HepG2 (cell line): ENCODE measurements around the gene KMT5C. TPM values are rescaled to one million over a fixed set of nuclear protein-coding genes. Genes with fewer than 3 reads are reported as not detected.

Source experiments
- AFF4 ChIP-seq: sonication (generic); formaldehyde crosslinking; IDR thresholded peaks from 2 replicates; pipeline ENCODE4 v1.4.0; 2020; ENCODE audit warnings: missing genetic modification reagents
- BHLHE40 ChIP-seq: IDR thresholded peaks from 2 replicates; pipeline ENCODE4 v1.6.1; 2011; ENCODE audit warnings: low read length, improper control_type of control experiment
- CAMTA2 ChIP-seq: sonication (generic); formaldehyde crosslinking; IDR thresholded peaks from 2 replicates; pipeline ENCODE4 v1.4.0; 2020; ENCODE audit warnings: mild to moderate bottlenecking, missing genetic modification reagents, borderline replicate concordance
- CC2D1A ChIP-seq: sonication (generic); formaldehyde crosslinking; IDR thresholded peaks from 2 replicates; pipeline ENCODE4 v1.8.1; 2023; ENCODE audit warnings: mild to moderate bottlenecking, missing genetic modification reagents
- CCAR2 ChIP-seq: fragments of 200-400 bp; formaldehyde crosslinking; optimal IDR thresholded peaks from 2 replicates; pipeline ENCODE3; 2018; ENCODE audit warnings: low read depth, mild to moderate bottlenecking, low read length, moderate library complexity
- CEBPG ChIP-seq: IDR thresholded peaks from 2 replicates; pipeline ENCODE4 v1.6.1; 2016
- FLYWCH1 ChIP-seq: sonication (generic); formaldehyde crosslinking; IDR thresholded peaks from 2 replicates; pipeline ENCODE4 v1.8.1; 2023; ENCODE audit warnings: mild to moderate bottlenecking, missing genetic modification reagents
- GMEB1 ChIP-seq: sonication (generic); formaldehyde crosslinking; IDR thresholded peaks from 2 replicates; pipeline ENCODE4 v1.5.1; 2020; ENCODE audit warnings: missing genetic modification reagents, mild to moderate bottlenecking, borderline replicate concordance
- HIVEP1 ChIP-seq: sonication (generic); formaldehyde crosslinking; IDR thresholded peaks from 2 replicates; pipeline ENCODE4 v1.4.0; 2020; ENCODE audit warnings: mild to moderate bottlenecking, missing genetic modification reagents
- HOXD1 ChIP-seq: sonication (generic); formaldehyde crosslinking; IDR thresholded peaks from 2 replicates; pipeline ENCODE4 v1.5.0; 2020; ENCODE audit warnings: missing genetic modification reagents
- NFKB2 ChIP-seq: sonication (generic); formaldehyde crosslinking; IDR thresholded peaks from 2 replicates; pipeline ENCODE4 v1.4.0; 2020; ENCODE audit warnings: missing genetic modification reagents, borderline replicate concordance
- SMAD3 ChIP-seq: sonication (generic); formaldehyde crosslinking; IDR thresholded peaks from 2 replicates; pipeline ENCODE4 v1.4.0; 2020; ENCODE audit warnings: missing genetic modification reagents
- SP1 ChIP-seq, 2 experiments: fragments of 450-650 bp in 1 of 2; sonication (generic) in 1 of 2; formaldehyde crosslinking in 1 of 2; IDR thresholded peaks; 2 replicates each; pipeline versions ENCODE4 v1.4.0 to v1.6.1; 2016 to 2020; ENCODE audit warnings: missing genetic modification reagents in 1 of 2
- THAP11 ChIP-seq: IDR thresholded peaks from 2 replicates; pipeline ENCODE4 v1.6.1; 2016; ENCODE audit warnings: missing biosample characterization, missing genetic modification reagents
- THYN1 ChIP-seq: sonication (generic); formaldehyde crosslinking; IDR thresholded peaks from 2 replicates; pipeline ENCODE4 v1.8.1; 2023; ENCODE audit warnings: low read depth, mild to moderate bottlenecking, moderate library complexity, missing genetic modification reagents, borderline replicate concordance
- ZFP91 ChIP-seq: sonication (generic); formaldehyde crosslinking; IDR thresholded peaks from 2 replicates; pipeline ENCODE4 v1.9.0; 2022; ENCODE audit warnings: missing genetic modification reagents, mild to moderate bottlenecking, borderline replicate concordance
- ZMYM2 ChIP-seq: sonication (generic); formaldehyde crosslinking; IDR thresholded peaks from 2 replicates; pipeline ENCODE4 v1.8.0; 2022; ENCODE audit warnings: mild to moderate bottlenecking, missing genetic modification reagents
- ZNF264 ChIP-seq: sonication (generic); formaldehyde crosslinking; IDR thresholded peaks from 2 replicates; pipeline ENCODE4 v1.4.0; 2020; ENCODE audit warnings: missing genetic modification reagents
- ZNF33A ChIP-seq: sonication (generic); formaldehyde crosslinking; IDR thresholded peaks from 2 replicates; pipeline ENCODE4 v1.5.1; 2020; ENCODE audit warnings: missing genetic modification reagents, mild to moderate bottlenecking, moderate library complexity, borderline replicate concordance
- ZNF572 ChIP-seq: sonication (generic); formaldehyde crosslinking; IDR thresholded peaks from 2 replicates; pipeline ENCODE4 v1.5.1; 2020; ENCODE audit warnings: mild to moderate bottlenecking, missing genetic modification reagents
- ZNF644 ChIP-seq: IDR thresholded peaks from 2 replicates; pipeline ENCODE4 v1.6.1; 2016; ENCODE audit warnings: low read depth
- ZSCAN22 ChIP-seq: sonication (generic); formaldehyde crosslinking; IDR thresholded peaks from 2 replicates; pipeline ENCODE4 v1.4.0; 2020; ENCODE audit warnings: mild to moderate bottlenecking, missing genetic modification reagents
- polyA plus RNA-seq, 8 experiments: library from polyadenylated mRNA; depleted of rRNA in 3 of 8; stranded (reverse) in 7 of 8; unstranded in 1 of 8; fragments of >200 nt; fragmentation: Illumina TruSeq in 4 of 8; extraction: Trizol in 4 of 8; gene quantifications; 2 replicates each; pipeline versions ENCODE4 v1.2.1 to v1.2.3, GENCODE V29; 2011 to 2016; ENCODE audit warnings: low read depth in 4 of 8, missing spikeins in 1 of 8, mixed read lengths in 1 of 8; ENCODE audit not compliant: insufficient read depth in 1 of 8
- total RNA-seq, 5 experiments: library from RNA; depleted of rRNA; stranded (reverse); fragments of >200 nt; fragmentation: Illumina TruSeq; extraction: Trizol; gene quantifications; 2 replicates each; pipeline ENCODE4 v1.2.3, GENCODE V29; 2016; ENCODE audit warnings: low read depth in 1 of 5

Gene KMT5C
- total and polyA plus RNA-seq, 2 of the 13 experiments (the other 11 are each of a cell fraction or from before 2014, with no cell fraction given), result 5.5 to 9.0 TPM

GRCh38 chr19:55377356-55378131 is 37.9 kb downstream of the KMT5C start (continued):
- 0 out of 2 replicates have a peak, but pooled peaks have one; percentile 16 for TF ChIP-seq ZFP91 (CRISPR knock-in tag)
- no peak for TF ChIP-seq GMEB1
- no peak for TF ChIP-seq CAMTA2 (CRISPR knock-in tag)
- peak; percentile 56; the same call in 1 of the 2 replicates for TF ChIP-seq ZNF264 (CRISPR knock-in tag)
- no peak for TF ChIP-seq AFF4 (CRISPR knock-in tag)
- TF ChIP-seq ZNF572 (CRISPR knock-in tag), result no peak
- TF ChIP-seq BHLHE40, result no peak
- no peak for TF ChIP-seq CCAR2
- TF ChIP-seq SMAD3 (CRISPR knock-in tag), result no peak
- TF ChIP-seq CC2D1A (CRISPR knock-in tag), result no peak
- TF ChIP-seq FLYWCH1 (CRISPR knock-in tag), result no peak
- TF ChIP-seq ZNF33A (CRISPR knock-in tag), result no peak
- no peak; the same call in 1 of the 2 replicates for TF ChIP-seq THAP11 (CRISPR knock-in tag)
- peak; percentile 68 for TF ChIP-seq CEBPG (CRISPR knock-in tag)
- 0 out of 2 replicates have a peak, but pooled peaks have one; percentile 38 for TF ChIP-seq ZNF644
- TF ChIP-seq HIVEP1, result no peak
- TF ChIP-seq SP1 (IDR thresholded peaks at IDR 0.05), result no peak
- TF ChIP-seq SP1 (CRISPR knock-in tag; IDR thresholded peaks at IDR 0.05), result no peak
- TF ChIP-seq ZMYM2, result no peak
- no peak for TF ChIP-seq HOXD1 (CRISPR knock-in tag)
- TF ChIP-seq ZSCAN22 (CRISPR knock-in tag), result peak; percentile 98
- TF ChIP-seq THYN1 (CRISPR knock-in tag), result no peak
- peak; percentile 22; the same call in 1 of the 2 replicates for TF ChIP-seq NFKB2 (CRISPR knock-in tag)
